GM21367 (cell line): ENCODE measurements around the gene TBC1D22A.

ENCODE experiments used
- ATAC-seq: cut with Tn5 transposase; IDR thresholded peaks from one replicate; pipeline ENCODE4 v1.9.1; 2021; ENCODE audit not compliant: unreplicated experiment

Gene TBC1D22A

GRCh38 chr22:47051441-47052071, 289.1 kb downstream of the TBC1D22A start:
- no peak for ATAC-seq

DNA sequence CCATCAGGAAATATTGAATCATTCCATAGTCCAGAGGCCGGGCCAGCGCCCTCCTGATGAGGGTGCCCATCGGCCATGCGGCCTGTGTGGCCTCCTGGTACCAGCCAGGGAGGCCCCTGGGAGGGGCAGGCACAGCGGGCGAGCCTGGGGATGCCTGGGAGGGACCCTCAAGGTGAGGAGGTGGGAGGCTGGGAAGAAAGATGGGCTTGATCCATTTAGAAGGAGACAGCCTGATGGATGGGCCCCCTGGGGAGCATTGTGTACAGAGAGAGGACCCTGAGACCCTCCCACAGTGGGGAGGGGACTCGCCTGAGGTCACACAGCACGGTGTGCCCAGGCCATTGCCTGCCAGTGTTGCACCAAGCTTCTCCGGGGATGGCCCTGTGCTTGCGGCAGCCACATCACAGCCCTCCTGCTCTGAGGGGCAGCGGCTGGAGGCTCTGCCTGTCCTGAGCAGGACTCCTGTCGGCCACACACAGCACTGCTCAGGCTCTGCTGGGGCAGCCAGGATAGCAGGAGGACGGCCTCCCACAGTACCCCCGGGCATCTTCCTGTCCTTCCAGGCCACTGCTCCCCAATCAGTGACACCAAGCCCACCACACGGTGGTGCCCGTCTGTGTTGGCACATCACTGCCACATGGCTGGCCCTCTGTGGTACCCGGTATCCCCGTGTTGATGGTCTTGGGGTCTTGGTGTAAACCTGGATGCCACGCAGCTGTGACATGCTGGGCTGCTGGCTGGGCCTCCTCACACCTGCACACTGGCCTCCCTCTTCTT, 290.0 kb downstream of the TBC1D22A start:
- ATAC-seq, result no peak

DNA sequence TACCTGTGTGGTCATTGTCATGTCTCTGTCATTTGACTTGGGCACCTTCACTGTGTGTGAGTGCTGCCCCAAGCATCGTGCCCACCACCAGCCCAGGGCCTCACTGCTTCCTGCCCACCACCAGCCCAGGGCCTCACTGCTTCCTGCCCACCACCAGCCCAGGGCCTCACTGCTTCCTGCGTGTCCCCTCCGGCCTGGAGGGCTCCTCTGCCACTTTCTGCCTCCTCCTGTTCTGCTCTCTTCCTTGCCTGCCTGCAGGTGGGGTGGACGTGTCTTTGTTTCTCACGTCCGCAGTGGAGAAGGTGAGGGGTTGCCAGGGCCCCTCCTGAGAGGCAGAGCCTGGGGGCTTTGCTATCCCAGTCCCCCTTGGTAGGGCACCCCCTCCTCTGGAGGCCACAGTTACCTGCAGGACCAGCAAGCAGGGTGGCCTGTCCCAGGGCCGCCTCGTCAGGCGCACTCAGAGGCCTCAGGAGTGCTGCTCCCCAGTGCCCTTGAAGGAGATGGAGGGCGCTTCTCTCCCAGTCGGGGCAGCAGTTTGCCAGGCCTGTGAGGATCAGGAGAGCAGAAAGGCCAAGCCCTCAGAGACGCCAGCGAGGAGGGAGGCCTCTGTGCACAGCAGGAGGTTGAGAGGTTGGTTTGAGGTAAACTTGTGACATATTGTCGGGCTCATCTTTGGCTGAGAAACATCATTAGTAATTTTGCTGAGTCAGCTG, 290.7 kb downstream of the TBC1D22A start:
- no peak for ATAC-seq

GRCh38 chr22:47053726-47054141, 291.3 kb downstream of the TBC1D22A start:
- ATAC-seq, result no peak

- no peak for ATAC-seq
These were observed 292.0 kb downstream of the TBC1D22A start for GRCh38 chr22:47054231-47055072.

DNA sequence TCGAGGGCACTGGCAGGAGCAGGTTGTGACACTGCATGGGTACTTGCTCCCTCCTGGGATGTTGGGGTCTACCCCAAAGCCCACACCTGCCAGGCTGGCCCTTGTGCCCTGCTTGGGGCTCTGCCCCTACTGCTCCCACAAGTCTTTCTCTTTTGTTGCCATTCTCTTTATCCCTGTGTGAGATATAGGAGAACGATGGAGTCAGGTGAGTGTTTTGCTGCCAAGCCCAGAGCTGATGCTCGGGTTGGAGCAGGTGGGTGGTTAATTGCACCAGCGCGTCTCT, 292.6 kb downstream of the TBC1D22A start:
- ATAC-seq, result no peak

DNA sequence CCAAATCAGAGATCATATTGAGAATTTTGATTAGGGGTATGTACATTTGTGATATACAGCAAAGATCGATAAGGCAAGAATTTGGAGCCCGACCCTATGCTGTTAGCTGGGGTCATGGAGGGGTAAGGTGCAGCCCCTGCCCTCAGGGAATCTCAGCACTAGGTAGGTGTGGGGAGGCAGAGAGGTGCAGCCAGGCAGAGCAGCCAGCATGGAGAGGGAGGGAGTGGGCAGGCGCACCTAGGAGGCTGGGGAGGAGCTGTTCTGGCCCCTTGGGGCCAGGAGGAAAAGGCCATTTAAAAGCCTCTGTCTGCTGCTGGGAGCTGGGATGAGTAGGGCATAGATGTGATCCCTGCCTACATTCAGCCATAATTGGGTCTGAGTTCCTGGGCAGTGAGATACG, 293.0 kb downstream of the TBC1D22A start:
- ATAC-seq, result no peak

DNA sequence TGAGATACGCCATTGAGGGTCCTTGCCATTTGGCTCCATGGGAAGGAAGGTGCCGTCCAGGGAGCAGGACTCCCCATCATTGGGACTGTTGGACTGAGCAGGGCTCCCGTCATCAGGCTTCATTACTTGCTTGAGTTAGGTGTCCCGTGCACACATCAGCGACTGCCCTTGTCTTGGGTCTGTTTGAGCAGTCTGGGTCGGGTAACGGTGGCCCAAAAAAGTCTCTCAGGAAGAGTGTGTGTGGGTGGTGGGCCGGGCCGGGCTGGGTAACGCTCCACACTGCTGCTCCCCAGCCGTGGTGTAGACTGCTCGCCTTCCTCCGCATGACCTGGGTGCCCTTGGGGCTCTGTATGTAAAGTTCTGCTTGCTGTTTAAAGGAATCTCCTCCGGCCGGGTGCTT, 293.5 kb downstream of the TBC1D22A start:
- ATAC-seq, result no peak

GRCh38 chr22:47056361-47056760, 293.9 kb downstream of the TBC1D22A start:
- ATAC-seq, result no peak

DNA sequence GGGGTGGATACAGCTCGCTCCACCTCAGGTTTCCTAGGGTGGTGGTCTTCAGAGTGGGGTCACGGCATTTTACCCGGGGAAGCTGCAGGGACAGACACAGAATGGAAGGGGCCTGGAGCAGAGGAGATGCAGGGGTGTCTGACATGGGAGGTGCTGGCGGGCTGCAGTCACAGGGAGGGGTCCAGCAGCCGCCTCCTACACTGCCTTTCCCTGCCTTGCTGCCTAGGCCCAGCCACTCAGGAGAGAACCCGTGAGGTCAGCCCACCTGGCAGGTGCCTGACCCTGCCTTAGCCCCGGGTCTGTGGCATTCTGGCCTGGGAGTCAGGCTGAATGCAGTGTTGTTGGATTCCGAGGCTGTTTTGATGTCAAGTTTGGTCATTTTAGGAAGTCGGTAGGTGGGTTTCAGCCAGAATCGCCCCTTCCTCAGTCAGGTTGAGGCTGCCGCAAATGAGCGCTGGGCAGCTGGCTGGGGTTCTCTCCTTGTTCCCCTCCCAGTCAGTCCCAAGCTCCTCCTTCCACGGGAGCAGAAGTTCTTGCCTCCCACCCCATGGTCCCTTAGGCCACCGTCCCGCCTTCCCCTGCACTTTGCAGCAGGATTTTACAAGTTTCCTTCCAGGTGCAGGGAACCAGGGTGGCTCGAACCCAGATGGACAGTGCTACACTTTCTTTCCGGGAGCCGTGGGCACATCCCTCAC, 294.5 kb downstream of the TBC1D22A start:
- no peak for ATAC-seq

- no peak for ATAC-seq
These were observed 295.6 kb downstream of the TBC1D22A start for GRCh38 chr22:47057916-47058585.

GRCh38 chr22:47059076-47059475, 296.6 kb downstream of the TBC1D22A start:
- no peak for ATAC-seq

- no peak for ATAC-seq
These were observed 297.3 kb downstream of the TBC1D22A start for GRCh38 chr22:47059701-47060161.

DNA sequence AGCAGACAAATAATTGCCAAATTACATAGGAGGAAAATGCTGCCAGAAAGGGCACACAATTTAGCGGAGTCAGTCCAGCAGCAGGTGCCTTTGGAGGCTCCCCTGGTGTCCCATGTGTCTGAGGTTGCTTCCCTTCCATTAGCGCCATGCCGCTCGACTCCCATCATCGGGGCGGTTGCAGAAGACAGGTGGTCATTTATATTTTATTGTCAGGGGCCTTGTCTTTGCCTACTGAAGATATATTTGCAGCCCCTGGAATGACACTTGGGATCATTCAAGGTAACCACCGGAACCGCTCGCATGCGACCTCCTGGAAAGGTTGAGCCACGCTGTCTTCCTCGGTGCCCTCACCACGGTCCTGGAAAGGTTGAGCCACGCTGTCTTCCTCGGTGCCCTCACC, 298.3 kb downstream of the TBC1D22A start:
- ATAC-seq, result no peak

DNA sequence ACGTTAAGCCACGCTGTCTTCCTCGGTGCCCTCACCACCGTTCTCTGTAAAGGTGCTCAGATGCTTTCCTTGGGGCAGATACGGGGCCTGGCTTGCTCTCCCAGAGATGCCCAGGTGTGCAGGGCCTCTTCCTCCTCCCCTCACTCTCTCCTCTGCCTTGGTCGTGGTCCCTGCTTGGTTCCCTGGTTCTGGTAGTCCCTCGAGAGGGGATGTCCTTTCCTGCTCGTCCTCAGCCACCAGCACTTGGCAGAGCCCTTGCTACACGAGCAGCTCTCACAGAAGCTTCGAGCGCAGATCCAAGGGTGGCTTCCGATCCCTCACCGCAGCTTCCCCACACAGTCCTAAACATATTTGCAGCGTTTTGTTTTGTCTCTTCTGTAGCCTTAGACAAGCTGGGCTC, 298.8 kb downstream of the TBC1D22A start:
- no peak for ATAC-seq

DNA sequence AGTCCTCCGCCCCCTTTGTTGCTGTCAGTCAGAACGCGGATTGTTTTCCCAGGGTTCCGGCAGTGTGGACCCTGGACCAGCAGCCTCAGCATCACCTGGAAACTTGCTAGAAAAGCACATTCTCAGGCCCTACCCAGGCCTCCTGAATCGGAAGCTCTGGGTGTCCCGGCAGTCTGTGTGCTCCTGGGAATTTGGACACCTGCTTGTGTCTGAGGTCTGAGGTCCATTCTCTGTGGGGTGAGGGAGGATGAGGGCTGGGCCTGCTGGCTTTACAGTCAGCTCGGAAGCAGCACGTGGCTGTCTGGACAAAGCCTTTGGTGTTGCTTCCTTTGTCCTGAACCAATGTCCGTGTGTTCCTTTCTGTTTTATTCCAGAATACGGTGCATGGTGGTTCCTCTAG, 299.7 kb downstream of the TBC1D22A start:
- ATAC-seq, result no peak

DNA sequence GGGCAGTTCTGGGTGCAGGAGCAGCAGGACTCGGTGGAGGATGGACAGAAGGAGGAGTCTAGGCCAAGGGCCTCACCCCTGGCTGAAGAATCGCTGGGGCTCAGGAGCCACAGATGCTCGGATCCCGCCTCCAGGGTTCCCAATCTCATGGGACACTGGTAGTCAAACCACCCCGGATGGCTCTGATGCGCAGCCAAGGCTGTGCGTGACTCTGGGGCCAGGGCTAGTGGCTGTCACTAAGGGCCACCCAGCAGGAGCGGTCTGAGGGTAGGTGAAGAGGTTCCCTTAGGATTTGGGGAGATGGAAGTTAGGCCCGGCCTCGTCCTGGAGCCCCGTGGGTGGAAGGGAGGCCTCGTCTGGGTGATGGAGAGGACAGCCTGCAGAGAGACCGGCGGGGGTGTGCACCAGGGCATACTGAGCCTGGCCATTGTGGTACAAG, 300.6 kb downstream of the TBC1D22A start:
- ATAC-seq, result no peak

GRCh38 chr22:47063606-47064005, 301.2 kb downstream of the TBC1D22A start:
- ATAC-seq, result no peak

DNA sequence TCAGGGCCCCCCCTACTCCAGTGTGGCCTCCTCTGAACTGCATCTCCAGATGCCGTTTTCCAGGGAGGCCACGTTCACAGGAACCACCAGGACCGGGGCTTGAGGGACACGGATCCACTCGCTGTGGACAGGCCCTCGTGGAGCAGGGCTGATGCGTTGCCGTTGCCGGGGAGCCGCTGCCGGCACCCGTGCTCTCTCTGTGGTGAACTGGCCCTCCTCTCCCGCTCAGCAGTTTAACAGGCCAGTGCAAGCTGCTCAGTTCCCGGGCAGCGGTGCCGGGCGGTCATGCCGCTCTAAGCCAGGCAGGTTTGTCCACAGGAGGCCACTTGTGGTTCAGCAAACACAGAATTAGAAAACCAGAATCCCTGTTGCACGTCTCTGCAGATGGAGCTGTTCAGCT, 301.6 kb downstream of the TBC1D22A start:
- no peak for ATAC-seq

- ATAC-seq, result no peak
These were observed 302.0 kb downstream of the TBC1D22A start for GRCh38 chr22:47064416-47064815.
